ENCODE data around the gene BTBD19.
"Not testable (repeated sequence)": the region's sequence is repeated elsewhere in the genome, so short reads cannot be mapped to it uniquely, and the experiment has no call there.

The BTBD19 gene, protein sequence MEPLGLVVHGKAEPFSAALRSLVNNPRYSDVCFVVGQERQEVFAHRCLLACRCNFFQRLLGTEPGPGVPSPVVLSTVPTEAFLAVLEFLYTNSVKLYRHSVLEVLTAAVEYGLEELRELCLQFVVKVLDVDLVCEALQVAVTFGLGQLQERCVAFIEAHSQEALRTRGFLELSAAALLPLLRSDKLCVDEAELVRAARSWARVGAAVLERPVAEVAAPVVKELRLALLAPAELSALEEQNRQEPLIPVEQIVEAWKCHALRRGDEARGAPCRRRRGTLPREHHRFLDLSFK

DNA sequence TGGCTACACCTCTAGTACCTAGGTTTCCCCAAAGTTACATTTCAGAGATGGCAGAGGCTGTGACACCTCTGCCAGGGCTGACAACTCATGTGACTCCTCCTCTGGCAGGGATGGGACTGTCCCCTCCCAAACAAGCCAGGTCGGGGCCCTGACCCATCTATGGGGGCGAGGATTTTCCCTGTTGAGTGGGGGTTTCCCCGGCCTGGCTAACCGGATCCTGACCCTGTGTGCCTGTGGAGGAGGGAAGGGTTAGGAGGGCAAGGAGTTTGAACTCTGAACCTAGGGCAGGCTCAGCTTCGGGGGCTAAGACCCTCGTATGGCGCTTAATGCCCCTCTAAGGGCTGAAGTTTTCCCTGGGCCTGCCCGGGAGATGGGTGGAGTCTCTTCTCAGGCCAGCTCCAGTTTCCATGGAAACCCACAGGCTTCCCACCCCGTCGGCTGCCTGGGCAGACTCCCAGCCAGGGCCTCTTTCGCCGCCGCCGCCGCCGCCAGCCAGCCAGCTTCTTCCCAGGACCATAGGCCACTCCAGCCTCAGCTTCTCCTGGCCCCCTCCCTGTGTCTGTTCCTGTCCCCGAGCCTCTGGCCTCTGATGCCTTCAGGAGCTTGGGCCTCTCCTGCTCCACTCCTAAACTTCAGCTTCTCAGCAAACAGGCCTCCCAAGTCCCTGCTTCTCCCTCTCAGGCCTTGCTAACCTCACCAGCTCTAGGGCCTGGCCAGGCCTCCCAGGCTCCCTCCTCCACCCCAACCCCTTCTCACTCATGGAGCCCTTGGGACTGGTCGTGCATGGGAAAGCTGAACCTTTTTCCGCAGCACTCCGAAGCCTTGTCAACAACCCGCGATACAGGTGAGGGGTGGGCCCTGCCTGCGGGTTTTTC, at the start of gene BTBD19:
Gene BTBD19 (plus strand): TSS at position 461 of the 875 bp plus-strand sequence. CDS start 298 bp downstream, at position 759.
- DNase-seq: no peak

DNA sequence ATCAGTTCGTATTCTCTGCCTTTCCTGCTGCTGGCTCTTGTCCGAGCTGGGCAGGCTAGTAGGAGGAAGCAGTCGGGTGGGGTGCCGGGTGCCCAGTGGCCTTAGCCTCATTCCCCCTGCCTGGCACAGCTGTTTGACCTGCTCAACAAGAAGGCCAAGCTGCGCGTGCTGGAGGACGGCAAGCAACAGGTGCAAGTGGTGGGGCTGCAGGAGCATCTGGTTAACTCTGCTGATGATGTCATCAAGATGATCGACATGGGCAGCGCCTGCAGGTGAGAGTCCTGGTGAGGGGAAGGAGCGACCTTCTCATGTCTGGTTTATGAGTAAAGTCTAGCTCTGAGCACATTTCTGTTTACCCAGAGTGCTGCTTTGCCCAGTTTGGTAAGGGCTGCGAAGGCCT, 49.2 kb upstream of the BTBD19 start:
- no peak for DNase-seq

DNA sequence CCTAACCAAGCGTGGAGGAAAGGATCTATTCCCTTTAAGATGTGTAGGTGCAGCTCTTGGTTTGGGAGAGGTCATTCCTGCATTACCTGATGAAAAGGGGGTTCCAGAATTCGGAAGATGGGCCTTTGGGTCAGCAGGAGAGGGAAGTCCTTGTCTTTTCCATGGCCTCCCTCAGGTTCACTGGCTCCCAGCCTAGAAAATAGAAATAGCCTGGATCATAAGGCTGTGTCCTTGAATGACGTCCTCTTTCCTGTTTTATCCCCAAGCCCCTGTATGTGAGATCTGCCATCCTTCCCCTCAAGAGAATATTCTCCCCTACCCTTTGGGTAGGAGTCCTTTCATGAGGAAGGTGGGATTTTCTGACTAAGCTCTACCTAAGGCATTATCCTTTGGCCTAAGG, 47.4 kb upstream of the BTBD19 start:
- no peak for DNase-seq

DNA sequence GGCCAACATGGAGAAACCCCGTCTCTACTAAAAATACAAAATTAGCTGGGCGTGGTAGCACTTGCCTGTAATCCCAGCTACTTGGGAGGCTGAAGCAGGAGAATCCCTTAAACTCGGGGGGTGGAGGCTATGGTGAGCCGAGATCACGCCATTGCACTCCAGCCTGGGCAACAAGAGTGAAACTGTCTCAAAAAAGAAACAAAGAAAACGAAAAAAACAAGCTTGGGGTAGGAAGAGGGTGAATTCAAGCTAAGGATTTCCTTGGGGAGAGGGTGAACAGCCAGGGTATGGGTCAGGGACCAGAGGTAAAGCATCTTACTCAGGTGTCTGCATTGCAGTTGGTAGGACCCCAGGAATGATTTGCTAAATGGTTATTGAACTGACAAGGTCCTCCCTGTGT, 41.9 kb upstream of the BTBD19 start:
- not testable (repeated sequence) for DNase-seq

DNA sequence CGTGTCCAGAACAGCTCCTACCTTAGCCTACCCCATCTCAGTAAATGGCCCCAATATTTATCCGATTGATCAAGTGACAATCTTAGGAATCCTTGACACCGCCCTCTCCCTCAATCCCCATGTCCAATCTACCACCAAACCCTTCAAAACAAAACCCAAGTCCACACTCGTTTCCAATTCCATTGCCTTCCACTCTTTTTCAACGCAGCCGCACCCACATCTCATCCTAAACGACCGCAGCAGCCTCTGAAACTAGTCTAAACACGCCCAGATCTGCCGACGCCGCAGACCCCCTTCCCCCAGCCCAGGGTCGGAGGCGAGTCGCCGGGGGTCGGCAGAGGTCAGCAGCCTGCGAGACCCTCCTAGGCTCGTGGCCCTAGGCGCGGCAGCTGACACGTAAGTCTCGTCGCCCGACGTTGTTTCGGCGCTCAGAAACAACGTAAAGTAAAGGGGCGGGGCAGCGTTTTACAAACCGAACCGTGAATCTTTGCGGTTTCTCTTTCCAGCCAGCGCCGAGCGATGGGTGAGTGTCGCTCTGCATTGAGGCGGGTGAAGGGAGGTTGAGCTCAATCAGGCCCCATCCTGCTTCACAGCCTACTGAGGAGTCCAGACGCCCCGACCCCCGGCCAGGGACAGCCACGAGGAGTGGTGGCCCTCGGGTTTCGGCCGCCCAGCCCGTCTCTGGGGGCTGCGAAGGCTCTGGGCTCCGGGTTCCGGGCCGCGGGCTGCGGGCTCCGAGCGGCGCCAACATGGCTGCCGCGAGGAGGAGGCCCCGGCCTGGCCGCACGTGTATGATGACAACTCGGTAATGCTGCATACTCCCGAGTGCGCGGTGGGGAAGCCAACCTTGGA, 33.0 kb upstream of the BTBD19 start, which contains the start of gene RPS8:
Gene RPS8 (plus strand): TSS at position 463 of the 852 bp plus-strand sequence. CDS start 57 bp downstream, at position 520.
- DNase-seq: peak; percentile 94

DNA sequence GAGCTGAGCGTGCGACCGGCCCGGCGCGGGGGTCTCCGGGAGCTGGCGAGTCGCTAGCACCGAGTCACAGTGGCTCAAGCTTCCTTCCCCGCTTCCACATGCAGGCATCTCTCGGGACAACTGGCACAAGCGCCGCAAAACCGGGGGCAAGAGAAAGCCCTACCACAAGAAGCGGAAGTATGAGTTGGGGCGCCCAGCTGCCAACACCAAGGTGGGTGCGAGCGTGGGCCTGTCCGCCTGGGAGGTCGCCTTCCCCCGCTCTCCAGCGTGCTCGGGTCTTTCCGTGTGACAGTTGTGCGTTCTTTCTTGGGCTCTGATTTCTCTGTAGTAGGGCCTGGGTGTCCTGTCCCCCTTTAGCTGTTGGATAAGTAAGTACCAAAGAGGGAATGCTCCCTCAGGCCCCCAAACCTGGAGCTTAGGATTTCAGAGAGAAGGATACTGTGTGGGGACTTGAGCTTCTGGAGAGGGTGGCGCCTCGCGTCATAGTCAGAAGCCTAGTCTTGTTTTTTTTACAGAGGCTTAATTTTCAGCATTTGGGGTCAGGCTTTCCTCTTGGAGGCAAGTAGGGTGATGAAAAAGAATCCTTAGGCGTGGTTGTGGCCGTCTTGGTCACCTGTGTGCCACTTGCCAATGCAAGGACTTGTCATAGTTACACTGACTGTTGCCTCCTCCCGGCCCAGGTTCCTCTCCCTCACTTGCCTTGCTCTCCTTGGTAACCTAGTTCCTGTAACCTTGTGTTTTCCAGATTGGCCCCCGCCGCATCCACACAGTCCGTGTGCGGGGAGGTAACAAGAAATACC, 32.2 kb upstream of the BTBD19 start:
- no peak for DNase-seq

DNA sequence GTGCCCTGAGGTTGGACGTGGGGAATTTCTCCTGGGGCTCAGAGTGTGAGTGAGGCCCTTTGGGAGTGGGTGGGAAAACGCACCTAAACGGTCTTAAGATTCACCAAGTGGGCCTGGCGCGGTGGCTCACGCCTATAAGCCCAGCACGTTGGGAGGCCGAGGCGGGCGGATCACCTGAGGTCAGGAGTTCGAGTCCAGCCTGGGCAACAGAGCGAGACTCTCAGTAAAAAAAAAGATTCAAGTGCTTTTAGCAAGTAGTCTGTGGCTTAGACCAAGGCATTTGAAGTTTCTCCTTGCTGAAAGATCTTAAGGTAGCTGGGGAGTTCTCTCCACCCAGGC, 31.6 kb upstream of the BTBD19 start:
- no peak for DNase-seq

DNA sequence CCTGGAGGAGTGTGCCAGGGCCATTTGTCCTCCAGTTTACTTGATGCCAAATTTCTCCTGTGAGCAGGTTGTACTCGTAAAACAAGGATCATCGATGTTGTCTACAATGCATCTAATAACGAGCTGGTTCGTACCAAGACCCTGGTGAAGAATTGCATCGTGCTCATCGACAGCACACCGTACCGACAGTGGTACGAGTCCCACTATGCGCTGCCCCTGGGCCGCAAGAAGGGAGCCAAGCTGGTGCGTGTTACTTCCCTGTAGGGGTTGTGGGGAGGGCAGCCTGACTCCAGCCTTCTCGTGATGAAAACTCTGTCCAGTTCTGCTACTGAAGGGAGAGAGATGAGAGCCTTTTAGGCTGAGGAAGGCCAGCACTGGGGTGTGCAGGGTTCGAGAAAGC, 30.8 kb upstream of the BTBD19 start:
- DNase-seq: no peak

DNA sequence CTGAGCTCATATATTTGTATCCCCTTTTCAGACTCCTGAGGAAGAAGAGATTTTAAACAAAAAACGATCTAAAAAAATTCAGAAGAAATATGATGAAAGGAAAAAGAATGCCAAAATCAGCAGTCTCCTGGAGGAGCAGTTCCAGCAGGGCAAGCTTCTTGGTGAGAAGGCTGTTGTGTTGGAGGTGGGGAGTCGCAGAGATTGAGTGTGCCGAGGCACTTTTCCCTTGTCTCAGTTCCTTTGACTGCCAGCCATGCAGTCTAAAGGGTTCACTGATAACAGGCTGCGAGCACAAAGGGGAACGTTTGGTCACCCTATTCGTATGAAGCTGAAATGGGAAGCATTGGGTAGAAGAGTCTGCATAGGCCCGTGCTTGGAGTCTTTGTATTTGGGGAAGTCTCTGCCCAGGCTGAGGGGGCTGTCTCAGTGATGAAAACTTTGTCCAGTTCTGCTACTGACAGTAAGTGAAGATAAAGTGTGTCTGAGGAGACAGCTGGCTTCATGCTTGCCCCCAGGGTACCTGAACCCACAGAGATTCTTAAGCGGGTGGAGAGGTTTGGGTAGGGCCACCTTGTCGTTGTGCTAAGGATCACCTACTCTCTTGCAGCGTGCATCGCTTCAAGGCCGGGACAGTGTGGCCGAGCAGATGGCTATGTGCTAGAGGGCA, 30.2 kb upstream of the BTBD19 start:
- DNase-seq: no peak

DNA sequence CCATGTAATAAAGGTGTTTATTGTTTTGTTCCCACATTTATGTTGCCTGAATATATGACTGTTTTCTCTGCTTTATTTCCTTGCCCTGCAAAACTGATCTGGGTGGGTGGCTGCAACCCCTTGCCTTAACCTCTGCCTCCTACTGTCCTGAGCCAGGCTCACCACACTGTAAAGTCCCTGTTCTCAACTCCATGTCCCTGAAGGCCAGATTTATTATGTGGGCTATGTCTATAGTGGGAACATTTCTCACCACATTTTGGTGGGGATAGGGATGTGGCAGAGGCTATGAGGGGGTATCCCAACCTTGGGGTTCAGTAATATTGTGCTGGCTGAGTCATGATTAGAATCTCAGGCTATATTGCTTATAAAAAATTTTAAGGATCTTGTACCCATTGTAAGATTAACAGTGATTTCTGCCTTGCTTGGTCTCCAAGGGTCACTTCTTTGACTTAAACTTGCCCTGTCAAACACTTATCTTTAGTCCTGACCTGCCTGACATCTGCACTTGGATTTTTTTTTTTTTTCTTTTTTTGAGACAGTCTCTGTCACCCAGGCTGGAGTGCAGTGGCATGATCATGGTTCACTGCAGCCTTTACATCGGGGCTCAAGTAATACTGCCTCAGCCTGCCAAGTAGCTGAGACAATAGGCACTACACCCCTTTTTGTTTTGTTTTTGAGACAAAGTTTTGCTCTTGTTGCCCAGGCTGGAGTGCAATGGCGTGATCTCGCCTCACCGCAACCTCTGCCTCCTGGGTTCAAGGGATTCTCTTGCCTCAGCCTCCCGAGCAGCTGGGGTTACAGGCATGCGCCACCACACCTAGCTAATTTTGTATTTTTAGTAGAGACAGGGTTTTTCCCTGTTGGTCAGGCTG, 29.4 kb upstream of the BTBD19 start:
- no peak for DNase-seq

DNA sequence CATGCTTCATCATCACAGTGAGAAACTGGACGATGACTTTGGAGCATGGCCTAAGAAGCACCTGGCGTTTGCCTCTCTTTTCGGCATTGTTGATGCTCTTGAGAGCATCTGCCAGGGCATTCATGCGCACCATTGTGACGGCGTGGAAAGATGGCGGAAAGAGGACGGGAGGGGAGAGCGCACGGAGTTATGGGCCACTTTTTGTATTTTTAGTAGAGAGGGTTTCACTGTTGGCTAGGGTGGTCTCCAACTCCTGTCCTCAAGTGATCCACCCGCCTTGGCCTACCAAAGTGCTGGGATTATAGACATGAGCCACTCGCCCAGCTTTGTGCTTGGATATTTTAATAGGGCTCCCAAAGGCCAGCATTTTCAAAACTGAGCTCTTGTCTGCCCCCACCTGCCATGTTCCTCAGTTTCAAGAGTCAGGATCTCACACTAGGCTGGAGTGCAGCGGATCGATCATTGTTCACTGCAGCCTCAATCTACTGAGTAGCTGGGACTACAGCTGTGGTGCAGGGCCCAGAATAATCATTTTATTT, 27.7 kb upstream of the BTBD19 start:
- no peak for DNase-seq

DNA sequence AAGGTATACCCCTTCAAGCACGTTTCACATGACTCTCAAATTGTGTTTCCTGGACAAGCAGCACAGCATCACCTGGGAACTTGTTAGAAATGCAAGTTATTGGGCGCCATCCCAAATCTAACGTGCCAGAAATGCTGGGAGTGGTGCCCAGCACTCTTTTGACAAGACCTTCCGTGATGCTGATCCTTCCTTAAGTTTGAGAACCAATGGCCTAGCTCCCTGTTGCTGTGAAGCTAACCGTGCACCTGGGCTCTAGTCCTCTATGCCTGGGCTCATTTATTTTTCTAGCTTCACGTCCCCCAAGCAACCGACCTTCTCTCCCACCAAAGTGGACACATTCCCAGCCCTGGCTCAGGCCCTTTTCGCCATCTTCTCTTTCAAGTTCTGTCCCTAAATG, 24.6 kb upstream of the BTBD19 start:
- DNase-seq: peak; percentile 31

DNA sequence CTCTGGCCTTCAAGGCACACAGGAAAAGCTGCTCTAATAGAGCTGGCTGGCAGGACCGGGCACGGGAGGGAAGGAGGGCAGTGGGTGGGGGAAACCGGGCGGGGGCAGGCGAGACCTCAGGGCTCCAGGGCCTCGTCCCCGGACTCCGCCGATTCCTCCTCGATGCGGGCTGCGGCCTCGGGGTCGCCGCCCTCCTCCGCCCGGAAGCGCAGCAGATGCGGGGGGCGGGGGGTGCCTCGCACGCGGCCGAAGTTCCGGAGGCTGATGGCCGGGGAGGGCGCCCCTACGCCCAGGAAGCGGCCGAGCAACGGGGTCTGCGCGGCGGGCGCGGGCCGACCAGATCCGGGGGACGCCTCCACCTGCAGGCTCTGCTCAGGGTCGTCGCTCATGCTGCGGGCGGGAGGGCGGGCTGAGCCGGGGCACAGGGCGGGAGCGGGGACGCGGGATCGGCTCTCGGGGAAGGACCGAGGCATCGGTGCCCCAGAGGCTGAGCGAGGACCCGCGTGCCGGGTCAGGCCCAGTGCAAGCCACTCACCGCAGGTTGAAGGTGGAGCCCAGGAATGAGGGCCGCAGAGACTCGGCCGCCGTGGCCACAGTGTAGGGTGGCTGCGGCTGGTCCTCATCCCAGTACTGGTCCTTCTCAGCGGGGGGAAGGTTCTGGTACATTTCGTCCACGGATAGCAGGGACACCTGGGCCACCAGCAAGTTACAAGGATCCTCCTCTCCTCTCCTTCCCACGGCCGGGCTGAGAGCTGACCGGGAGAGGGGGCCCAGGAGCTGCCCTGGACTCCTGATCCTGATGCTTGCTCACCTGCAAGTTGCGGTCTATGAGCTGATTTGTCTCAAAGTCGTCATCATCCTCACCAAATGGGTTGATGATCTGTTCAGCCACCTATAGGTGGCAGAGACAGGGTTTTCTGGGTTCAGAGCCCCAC, 24.0 kb upstream of the BTBD19 start:
- DNase-seq: peak; percentile 39

DNA sequence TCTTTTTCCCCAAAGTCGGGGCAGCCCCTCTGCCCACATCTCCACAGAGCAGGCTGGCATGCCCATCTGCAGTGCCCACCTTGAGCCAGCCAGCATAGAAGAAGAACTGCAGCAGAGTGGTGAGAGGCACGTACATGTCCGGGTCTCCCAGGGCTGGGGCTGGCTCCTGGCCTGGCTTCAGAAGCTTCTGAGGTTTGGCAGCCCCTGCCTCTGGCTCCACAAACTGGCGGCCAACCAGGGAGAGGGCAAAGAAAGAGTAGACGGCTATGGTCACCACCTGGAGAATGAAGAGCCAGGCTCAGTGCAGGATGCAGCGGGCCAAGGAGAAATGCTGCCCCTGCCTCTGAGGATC, 23.3 kb upstream of the BTBD19 start:
- no peak for DNase-seq

DNA sequence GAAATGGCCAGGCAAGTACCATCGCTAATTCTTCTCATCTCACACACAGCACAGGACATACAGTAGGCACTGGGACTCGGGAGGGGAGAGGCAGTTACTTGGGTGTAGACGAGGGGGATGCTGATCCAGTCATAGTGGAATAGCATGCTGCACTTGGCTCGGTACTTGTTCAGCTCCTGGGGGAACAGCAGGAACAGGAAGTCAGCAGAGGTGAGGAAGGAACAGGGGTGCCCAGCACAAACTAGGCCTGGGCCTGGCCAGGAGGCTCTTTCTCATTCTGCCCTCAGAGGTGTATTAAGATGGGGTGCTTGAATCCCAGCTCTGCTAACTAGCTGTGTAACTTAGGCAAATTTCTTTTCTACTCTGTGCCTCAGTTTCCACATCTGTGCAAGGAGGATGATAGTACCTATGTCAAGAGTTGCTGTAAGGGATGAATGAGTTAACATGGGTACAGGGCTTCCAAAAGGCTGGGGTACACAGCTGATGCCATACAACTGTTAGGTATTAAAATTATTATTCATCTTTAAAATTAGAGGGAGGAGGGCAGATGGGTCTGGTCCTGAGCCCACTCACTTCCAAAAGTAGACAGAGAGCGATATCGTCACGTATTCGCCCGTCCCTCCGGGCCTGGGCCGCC, 22.7 kb upstream of the BTBD19 start:
- no peak for DNase-seq

DNA sequence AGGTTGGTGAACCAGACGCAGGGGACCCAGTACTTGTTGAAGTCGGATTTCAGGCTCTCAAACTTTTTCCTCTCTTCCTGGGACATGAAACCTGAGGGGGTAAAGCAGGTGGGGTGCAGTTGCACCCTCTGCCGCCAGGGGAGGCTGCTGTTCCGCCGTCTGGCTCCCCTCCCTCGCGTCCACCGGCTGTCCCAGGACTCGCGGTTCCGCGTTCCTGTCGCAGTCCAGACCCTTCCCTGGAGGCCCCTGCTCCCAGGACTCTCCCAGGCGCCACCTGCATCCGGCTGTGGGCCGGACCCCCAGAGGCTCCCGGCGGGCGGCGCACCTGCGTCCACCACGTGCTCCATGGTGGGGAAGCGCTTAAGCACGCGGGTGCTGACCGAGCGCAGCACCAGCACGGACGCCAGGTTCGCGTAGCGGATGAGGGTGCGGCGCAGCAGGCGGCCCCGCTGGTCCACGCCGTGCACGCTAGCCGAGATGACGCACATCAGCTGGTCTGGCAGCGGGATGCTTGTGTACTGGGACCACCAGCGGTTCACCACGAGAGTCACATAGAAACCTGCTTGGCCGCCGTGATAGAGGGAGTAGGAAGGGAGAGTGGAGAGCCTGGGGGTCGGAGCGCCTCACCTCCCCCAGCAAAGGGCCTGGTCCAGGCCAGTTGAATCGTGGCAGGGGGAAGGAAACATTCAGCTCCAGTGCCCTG, 22.0 kb upstream of the BTBD19 start:
- DNase-seq: no peak

DNA sequence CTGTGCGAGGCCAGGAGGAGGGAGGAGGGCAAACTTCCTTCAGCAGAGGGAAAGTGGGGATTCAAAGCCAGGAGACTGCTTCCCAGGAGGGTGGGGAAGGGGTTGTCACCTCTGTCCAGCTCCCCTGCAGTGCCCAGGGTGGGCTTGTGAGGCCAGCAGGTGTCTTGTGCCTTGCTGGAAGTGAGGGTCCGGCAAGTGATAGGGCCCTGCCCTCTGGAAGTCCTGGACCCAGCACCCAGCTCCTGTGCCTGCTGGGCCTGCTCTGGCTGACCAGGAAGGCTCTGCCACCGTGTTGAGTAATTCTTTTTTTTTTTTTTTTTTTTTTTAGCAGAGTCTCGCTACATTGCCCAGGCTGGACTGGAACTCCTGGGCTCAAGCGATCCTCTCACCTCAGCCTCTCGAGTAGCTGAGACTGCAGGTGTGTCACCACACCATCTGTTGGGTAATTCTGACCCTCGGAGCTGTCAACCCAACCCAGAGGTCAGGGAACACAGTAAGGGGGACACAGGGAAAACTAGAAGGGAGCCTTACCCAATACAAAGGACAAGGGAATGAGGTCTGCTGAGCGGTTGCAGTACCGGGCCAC, 21.4 kb upstream of the BTBD19 start:
- DNase-seq: no peak

DNA sequence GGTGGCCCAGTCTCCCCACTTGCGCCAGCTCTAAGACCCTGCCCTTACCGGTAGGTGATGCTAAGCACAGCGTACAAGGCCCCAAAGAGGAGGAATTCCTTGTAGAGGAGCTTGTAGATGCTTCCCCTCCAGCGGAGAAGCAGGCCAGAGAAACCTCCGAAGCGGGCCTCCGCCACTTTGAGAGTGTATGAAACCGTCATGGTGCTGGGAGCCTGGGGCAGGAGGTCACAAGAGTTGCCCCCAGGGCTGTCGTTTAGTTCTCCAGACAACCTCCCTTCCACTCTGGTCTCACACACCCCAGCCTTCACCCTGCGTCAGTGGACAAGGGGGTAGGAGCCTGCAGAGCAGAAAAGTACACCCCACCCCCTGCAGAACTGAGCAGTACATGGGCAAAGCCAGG, 20.8 kb upstream of the BTBD19 start:
- DNase-seq: no peak

Measured in DMS79 treated with DMSO at 0.1 percent for 48 hours (cell line).